CD4-positive, alpha-beta T cell treated with Interleukin-17A for 4 hours (primary cell): ENCODE data around the gene NTN5.
A peak's percentile ranks its signal among the peaks of the same experiment; 100 is the strongest.
"Not testable (repeated sequence)": the region's sequence is repeated elsewhere in the genome, so short reads cannot be mapped to it uniquely, and the experiment has no call there.

Experiments used
- DNase-seq: peaks from one replicate; pipeline ENCODE4 v3.0.0-alpha.2; 2020; ENCODE audit warnings: mixed read lengths

Gene NTN5

GRCh38 chr19:48672994-48673393 is at the start of gene NTN5:
Gene NTN5, minus strand, starts transcription at chr19:48673017. Its CDS starts 2,031 bp downstream, at chr19:48670986.
- no peak for DNase-seq

GRCh38 chr19:48722196-48722708 is 49.4 kb upstream of the NTN5 start:
- DNase-seq: no peak

- peak; percentile 93 for DNase-seq
Measured at GRCh38 chr19:48720613-48721296, 47.9 kb upstream of the NTN5 start.

- no peak for DNase-seq
Measured at GRCh38 chr19:48720251-48720612, 47.4 kb upstream of the NTN5 start.

- no peak for DNase-seq
Measured at GRCh38 chr19:48719263-48720171, 46.7 kb upstream of the NTN5 start, which contains the start of gene MAMSTR. Gene MAMSTR, minus strand, starts transcription at chr19:48719725. Its CDS starts 694 bp downstream, at chr19:48719031.

GRCh38 chr19:48718711-48719231 is 46.0 kb upstream of the NTN5 start:
- no peak for DNase-seq

DNA sequence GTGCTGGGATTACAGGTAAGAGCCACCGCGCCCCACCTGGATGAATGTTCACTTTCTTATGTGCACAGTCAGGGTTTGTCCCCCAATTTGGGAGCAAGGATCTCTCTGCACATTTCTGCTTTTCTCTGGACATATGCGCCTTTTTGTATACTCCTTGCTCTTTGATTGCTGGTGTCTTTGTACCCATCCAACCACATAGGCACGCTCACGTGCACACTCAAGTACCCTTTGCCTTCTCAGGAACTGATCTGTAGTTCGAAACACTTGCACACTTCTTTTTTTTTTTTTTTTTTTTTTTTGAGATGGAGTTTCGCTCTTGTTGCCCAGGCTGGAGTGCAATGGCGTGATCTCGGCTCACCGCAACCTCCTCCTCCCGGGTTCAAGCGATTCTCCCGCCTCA is 45.3 kb upstream of the NTN5 start:
- DNase-seq: not testable (repeated sequence)

DNA sequence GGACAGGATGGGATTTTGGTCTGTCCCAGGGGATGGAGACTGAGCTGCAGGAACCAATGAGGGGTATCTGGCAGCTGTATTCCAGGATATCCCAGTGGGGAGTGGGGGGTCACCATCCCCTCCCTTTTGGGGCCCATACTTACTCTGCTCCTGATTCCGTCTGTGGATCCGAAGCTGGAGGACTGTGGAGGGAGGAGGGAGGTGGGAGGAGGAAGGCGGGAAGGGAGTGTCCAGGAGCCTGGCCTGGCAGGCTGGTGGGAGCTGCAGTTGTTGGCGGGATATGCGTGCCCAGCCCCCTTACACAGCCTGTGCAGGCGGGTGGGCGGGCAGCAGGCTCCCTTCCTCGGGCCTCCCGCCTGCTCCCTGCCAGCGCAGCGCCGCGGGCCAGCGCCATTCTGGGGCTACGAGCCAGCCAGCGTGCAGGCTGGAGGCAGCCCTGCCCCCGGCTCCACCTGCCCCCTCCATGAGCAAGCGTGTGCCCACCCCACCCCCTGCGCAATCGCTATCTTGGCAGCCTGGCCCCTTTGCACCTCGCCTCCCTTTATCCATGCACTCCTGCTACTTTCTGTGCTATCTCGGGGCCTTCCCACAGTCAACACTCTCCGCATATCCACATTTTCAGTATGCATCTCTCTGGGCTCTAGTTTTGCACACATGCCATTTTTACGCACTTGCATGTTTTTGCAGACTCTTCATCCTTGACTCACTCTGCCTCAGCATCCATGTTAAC is 43.9 kb upstream of the NTN5 start:
- DNase-seq: no peak

DNA sequence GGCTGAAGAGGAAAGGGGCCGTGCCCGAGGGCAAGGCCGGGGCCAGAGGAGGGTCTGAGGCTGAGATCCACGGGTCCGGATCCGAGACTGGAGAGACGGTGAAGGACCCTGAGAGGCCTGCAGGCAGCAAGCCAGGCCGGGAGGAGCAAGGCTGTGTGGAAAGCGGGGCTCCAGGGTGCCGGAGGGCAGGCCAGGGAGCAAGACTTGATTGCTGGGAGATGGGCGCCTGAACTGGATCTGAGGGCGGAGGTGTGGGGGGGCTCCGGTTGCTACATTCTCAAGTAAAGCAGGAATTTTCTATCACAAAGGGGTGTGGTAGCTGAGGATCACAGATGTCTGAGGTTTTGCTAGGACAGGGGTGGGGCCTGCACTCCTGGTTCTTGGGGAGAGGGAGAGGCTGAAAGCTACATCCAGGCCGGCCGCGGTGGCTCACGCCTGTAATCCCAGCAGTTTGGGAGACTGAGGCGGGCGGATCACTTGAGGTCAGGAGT is 42.9 kb upstream of the NTN5 start:
- DNase-seq: no peak

- DNase-seq: no peak
Measured at GRCh38 chr19:48714759-48715675, 42.2 kb upstream of the NTN5 start.

GRCh38 chr19:48713864-48714755 is 41.3 kb upstream of the NTN5 start:
- peak; percentile 98 for DNase-seq

- no peak for DNase-seq
Measured at GRCh38 chr19:48713041-48713863, 40.4 kb upstream of the NTN5 start.

DNA sequence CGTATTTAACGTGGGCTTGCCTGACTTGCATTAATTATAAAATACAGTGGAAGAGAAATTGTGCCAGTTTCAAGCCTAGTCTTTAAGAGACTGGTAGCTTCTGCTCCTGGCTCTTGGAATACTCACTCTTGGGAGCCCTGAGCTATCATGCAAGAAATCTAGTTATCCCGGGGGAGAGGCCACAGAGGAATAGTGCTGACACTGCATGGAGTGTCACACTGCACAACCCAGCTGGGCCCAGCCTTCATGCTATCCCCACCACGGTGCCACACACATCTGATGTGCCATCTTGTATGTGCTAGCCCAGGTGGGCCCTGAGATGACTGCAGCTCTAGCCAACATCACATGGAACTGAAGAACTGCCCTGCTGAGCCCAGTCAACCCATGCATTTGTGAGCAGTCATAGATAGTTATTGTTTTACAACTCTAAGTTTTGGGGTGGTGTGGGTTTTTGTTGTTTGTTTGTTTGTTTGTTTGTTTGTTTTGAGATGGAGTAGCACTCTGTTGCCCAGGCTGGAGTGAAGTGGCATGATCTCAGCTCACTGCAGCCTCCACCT is 38.4 kb upstream of the NTN5 start:
- no peak for DNase-seq

DNA sequence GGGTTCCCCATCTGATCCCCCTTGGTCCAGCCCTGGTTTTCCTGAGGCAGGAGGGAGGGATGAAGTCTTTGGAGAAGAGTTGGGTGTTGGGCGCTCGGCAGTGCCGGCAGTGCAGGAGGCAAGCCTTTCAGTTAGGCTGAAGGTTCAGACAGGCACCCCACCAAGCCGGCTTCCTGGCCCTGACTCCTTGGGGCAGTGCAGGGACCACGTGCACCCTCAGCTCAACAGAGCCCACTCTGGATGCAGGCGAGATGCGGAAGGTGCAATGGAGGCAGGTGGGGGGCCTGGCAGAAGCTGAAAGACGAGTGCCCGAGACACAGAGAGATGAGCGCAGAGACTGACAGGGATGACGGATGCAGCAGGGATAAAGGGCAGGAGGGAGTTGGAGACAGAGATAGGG is 35.7 kb upstream of the NTN5 start:
- no peak for DNase-seq

- DNase-seq: no peak
Measured at GRCh38 chr19:48705431-48705830, 32.6 kb upstream of the NTN5 start.

GRCh38 chr19:48703316-48703715 is 30.5 kb upstream of the NTN5 start:
- DNase-seq: no peak

DNA sequence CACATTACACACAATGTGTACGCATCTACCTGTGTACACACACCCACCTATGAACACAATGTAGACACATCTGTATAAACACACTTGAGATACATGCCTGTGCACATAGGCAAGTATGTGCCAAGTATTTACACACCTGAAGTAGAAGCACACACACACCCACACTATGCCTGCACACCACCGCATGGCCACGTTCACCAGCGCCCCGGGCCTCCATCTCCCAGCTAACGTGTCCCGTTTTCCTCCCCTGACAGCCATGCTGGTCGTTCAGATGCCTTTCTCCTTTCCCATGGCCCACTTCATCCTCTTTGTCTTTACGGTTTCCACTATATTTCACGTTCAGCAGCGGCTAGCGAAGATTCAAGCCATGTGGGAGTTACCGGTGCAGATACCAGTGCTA is 29.9 kb upstream of the NTN5 start:
- DNase-seq: no peak

- no peak for DNase-seq
Measured at GRCh38 chr19:48698046-48698445, 25.2 kb upstream of the NTN5 start.

- DNase-seq: peak; percentile 32
Measured at GRCh38 chr19:48696353-48697010, 23.7 kb upstream of the NTN5 start.
